ENCODE data around the gene B9D2. TPM values are rescaled to one million over a fixed set of nuclear protein-coding genes. Genes with fewer than 3 reads are reported as not detected.

The B9D2 gene
- total RNA-seq, 1 experiment from 2014 or later = 4.4 TPM

DNA sequence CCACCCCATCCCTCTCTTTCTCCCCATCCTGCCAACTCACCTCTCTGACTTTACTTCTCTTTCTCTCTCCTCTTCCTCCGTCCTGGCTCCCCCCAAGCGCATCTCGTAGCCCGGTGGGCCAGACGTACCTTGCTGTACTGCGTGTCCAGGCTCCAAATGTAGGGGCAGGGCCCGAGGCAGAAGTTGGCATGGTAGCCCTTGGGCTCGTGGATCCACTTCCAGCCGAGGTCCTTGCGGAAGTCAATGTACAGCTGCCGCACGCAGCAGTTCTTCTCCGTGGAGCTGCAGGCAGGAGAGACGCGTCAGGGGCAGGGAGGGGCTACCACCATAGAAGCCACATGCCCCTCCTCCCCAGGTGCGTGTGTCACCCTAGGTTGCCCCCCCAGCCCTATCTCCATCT lies 31.9 kb downstream of the B9D2 start:
- Histone ChIP-seq H3F3A (ENCODE audit: low read length, unreplicated experiment) (no peaks in the 10 kb centered on the region), H3K4me1 (ENCODE audit: insufficient read depth, low read length) (peaks cover 27% of the 10 kb centered on the region), H2AFZ (ENCODE audit: low read length) (no peak overlapping the region), H3K36me3 (ENCODE audit: low read depth, low read length) (no peaks in the 10 kb centered on the region), H3K4me3 (ENCODE audit: low read length) (no peak overlapping the region), H4K20me1 (ENCODE audit: low read length) (no peaks in the 10 kb centered on the region), H3K4me2 (ENCODE audit: low read length) (no peak overlapping the region), H3K9ac (ENCODE audit: low read length) (no peak overlapping the region), H3K9me3 (ENCODE audit: low read length) (no peaks in the 10 kb centered on the region), H3K27me3 (ENCODE audit: low read length) (no peaks in the 10 kb centered on the region), H3K9me2 (replicated peaks; ENCODE audit: low read length) (no peaks in the 10 kb centered on the region), H3K27ac (ENCODE audit: low read length) (no peak overlapping the region), H3K79me2 (ENCODE audit: low read length) (peaks cover 3% of the 10 kb centered on the region; the same call in 1 of the 2 replicates)
- DNase-seq (no peak), ATAC-seq (no peak)
- ChIA-PET CTCF (no interaction called here), POLR2A (ENCODE audit: unreplicated experiment) (no interaction called here)
- no TSS peak for BruUV-seq (replicated peaks)
- TF ChIP-seq, protein P1, sequence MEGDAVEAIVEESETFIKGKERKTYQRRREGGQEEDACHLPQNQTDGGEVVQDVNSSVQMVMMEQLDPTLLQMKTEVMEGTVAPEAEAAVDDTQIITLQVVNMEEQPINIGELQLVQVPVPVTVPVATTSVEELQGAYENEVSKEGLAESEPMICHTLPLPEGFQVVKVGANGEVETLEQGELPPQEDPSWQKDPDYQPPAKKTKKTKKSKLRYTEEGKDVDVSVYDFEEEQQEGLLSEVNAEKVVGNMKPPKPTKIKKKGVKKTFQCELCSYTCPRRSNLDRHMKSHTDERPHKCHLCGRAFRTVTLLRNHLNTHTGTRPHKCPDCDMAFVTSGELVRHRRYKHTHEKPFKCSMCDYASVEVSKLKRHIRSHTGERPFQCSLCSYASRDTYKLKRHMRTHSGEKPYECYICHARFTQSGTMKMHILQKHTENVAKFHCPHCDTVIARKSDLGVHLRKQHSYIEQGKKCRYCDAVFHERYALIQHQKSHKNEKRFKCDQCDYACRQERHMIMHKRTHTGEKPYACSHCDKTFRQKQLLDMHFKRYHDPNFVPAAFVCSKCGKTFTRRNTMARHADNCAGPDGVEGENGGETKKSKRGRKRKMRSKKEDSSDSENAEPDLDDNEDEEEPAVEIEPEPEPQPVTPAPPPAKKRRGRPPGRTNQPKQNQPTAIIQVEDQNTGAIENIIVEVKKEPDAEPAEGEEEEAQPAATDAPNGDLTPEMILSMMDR (conservative IDR thresholded peaks at IDR 0.05; ENCODE audit: low read depth, low read length) = no peak
- no peak for TF ChIP-seq EZH2 (IDR thresholded peaks at IDR 0.05; ENCODE audit: low read length, unreplicated experiment)
- no peak for TF ChIP-seq EZH2phosphoT487 (IDR thresholded peaks at IDR 0.05; ENCODE audit: borderline replicate concordance, low read length)
- intact Hi-C loops (cut with micrococcal nuclease) = no loop called here

DNA sequence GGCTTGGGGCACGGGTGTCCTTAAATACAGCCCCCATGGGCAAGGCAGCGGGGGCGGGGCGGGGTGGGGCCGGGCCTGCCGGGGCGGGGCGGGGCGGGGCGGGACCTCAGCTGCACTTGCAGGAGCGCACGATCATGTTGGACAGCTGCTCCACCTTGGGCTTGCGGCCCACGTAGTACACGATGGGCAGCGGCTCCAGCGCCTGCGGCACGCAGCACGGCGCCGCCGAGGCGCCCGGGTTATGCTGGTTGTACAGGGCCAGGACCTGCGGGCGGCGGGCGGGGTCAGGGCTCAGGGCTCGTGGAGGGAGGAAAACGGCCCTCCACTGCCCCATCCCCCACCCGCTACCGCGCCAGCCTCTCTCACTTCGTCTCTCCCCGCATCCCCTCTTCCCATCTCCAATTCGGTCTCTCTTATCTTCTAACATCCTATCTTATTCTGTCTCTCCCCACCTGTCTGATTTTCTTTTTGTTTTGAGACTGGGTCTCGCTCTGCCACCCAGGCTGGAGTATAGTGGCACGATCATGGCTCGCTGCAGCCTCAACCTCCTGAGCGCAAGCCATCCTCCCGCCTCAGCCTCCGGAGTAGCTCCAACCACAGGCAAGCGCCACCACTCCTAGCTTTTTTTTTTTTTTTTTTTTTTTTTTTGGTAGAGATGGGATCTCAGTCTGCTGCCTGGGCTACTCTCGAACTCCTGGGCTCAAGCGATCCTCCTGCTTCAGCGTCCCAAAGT lies 32.8 kb downstream of the B9D2 start:
- Histone ChIP-seq H3K4me2 (ENCODE audit: low read length) (no peak overlapping the region), H3K27me3 (ENCODE audit: low read length) (no peaks in the 10 kb centered on the region), H3K4me1 (ENCODE audit: insufficient read depth, low read length) (peaks cover 35% of the 10 kb centered on the region), H3F3A (ENCODE audit: low read length, unreplicated experiment) (no peaks in the 10 kb centered on the region), H3K9ac (ENCODE audit: low read length) (no peak overlapping the region), H3K4me3 (ENCODE audit: low read length) (no peak overlapping the region), H2AFZ (ENCODE audit: low read length) (no peak overlapping the region), H3K9me2 (replicated peaks; ENCODE audit: low read length) (no peaks in the 10 kb centered on the region), H4K20me1 (ENCODE audit: low read length) (no peaks in the 10 kb centered on the region), H3K36me3 (ENCODE audit: low read depth, low read length) (no peaks in the 10 kb centered on the region), H3K27ac (ENCODE audit: low read length) (no peak overlapping the region), H3K79me2 (ENCODE audit: low read length) (peaks cover 6% of the 10 kb centered on the region), H3K9me3 (ENCODE audit: low read length) (no peaks in the 10 kb centered on the region)
- TF ChIP-seq EZH2 (IDR thresholded peaks at IDR 0.05; ENCODE audit: low read length, unreplicated experiment) (no peak), EZH2phosphoT487 (IDR thresholded peaks at IDR 0.05; ENCODE audit: borderline replicate concordance, low read length) (no peak)
- TF ChIP-seq, protein P1 (conservative IDR thresholded peaks at IDR 0.05; ENCODE audit: low read depth, low read length) = no peak
- ChIA-PET CTCF (no interaction called here), POLR2A (ENCODE audit: unreplicated experiment) (no interaction called here)
- ATAC-seq (no peak), DNase-seq (no peak)
- BruUV-seq (replicated peaks) = no TSS peak
- intact Hi-C loops (cut with micrococcal nuclease) = no loop called here

DNA sequence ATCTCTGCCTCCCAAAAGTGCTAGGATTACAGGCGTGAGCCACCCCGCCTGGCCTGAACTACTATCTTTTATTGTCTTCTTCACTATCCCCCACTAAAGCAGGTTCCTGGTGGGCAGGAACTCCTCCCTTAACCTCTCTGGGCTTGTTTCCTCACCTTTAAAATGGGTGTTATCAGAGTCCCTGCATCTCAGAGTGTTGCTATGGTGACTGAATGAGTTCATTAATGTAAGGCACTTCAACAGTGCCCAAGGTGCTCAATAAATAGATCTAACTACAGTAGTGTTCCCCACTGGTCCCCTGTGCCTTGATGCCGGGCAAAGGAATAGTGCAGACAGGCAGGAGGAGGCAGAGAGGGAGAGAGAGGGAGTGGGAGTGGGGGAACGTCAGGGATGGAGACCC lies 33.5 kb downstream of the B9D2 start:
- TF ChIP-seq EZH2phosphoT487 (IDR thresholded peaks at IDR 0.05; ENCODE audit: borderline replicate concordance, low read length) (no peak), EZH2 (IDR thresholded peaks at IDR 0.05; ENCODE audit: low read length, unreplicated experiment) (no peak)
- TF ChIP-seq, protein P1 (conservative IDR thresholded peaks at IDR 0.05; ENCODE audit: low read depth, low read length) = no peak
- Histone ChIP-seq H2AFZ (ENCODE audit: low read length) (no peak overlapping the region), H3K27me3 (ENCODE audit: low read length) (no peaks in the 10 kb centered on the region), H3K9ac (ENCODE audit: low read length) (no peak overlapping the region), H3F3A (ENCODE audit: low read length, unreplicated experiment) (no peaks in the 10 kb centered on the region), H3K4me1 (ENCODE audit: insufficient read depth, low read length) (peaks cover 39% of the 10 kb centered on the region), H3K9me2 (replicated peaks; ENCODE audit: low read length) (no peaks in the 10 kb centered on the region), H3K9me3 (ENCODE audit: low read length) (no peaks in the 10 kb centered on the region), H3K27ac (ENCODE audit: low read length) (no peak overlapping the region), H3K36me3 (ENCODE audit: low read depth, low read length) (no peaks in the 10 kb centered on the region), H3K79me2 (ENCODE audit: low read length) (peaks cover 6% of the 10 kb centered on the region), H4K20me1 (ENCODE audit: low read length) (no peaks in the 10 kb centered on the region), H3K4me2 (ENCODE audit: low read length) (no peak overlapping the region), H3K4me3 (ENCODE audit: low read length) (no peak overlapping the region)
- POLR2A ChIA-PET (ENCODE audit: unreplicated experiment) = no interaction called here
- BruUV-seq (replicated peaks) = no TSS peak
- no peak for ATAC-seq
- intact Hi-C loops (cut with micrococcal nuclease) = no loop called here
- CTCF ChIA-PET = no interaction called here
- DNase-seq = no peak

Data from PC-3 (cell line).